HFFc6 (cell line): Measurements from ENCODE around the gene SLC13A5. TPM values are rescaled to one million over a fixed set of nuclear protein-coding genes. Genes with fewer than 3 reads are reported as not detected.

Source experiments
- DNase-seq: peaks from one replicate; pipeline ENCODE4 v3.0.0-alpha.2; 2018
- H3K27ac Mint-ChIP-seq: 2 replicates; pipeline ENCODE4 v1.8.0; 2020; ENCODE audit warnings: mild to moderate bottlenecking, mixed read lengths
- H3K27me3 Mint-ChIP-seq: 2 replicates; pipeline ENCODE4 v1.8.0; 2021; ENCODE audit warnings: mild to moderate bottlenecking, moderate library complexity, mixed read lengths; ENCODE audit not compliant: insufficient read depth
- H3K36me3 Mint-ChIP-seq: 2 replicates; pipeline ENCODE4 v1.8.0; 2021; ENCODE audit warnings: low read depth, mixed read lengths
- H3K4me1 Mint-ChIP-seq: 2 replicates; pipeline ENCODE4 v1.8.0; 2020; ENCODE audit warnings: low read depth, mixed read lengths
- H3K4me3 Mint-ChIP-seq: 2 replicates; pipeline ENCODE4 v1.8.0; 2020; ENCODE audit warnings: mild to moderate bottlenecking, moderate library complexity, mixed read lengths
- H3K9me3 Mint-ChIP-seq: 2 replicates; pipeline ENCODE4 v1.8.0; 2020; ENCODE audit warnings: mild to moderate bottlenecking, mixed read lengths
- total RNA-seq, 6 experiments: library from RNA; stranded (reverse); fragmentation: NEBNext Ultra II Directional; extraction: Animal tissue kit (Norgen Biotek cat#: 25700); gene quantifications; 2 replicates in 1 of 6; 3 replicates in 5 of 6; pipeline ENCODE4 v1.2.3, GENCODE V29; 2021
- TF ChIP-seq, protein P1 (sequence below): fragments of 200-600 bp; sonication (generic); IDR thresholded peaks from 2 replicates; pipeline ENCODE4 v1.5.0; 2021; ENCODE audit warnings: antibody characterized with exemption, mild to moderate bottlenecking

The SLC13A5 gene
- total RNA-seq, 6 experiments from 2014 or later, result not detected

DNA sequence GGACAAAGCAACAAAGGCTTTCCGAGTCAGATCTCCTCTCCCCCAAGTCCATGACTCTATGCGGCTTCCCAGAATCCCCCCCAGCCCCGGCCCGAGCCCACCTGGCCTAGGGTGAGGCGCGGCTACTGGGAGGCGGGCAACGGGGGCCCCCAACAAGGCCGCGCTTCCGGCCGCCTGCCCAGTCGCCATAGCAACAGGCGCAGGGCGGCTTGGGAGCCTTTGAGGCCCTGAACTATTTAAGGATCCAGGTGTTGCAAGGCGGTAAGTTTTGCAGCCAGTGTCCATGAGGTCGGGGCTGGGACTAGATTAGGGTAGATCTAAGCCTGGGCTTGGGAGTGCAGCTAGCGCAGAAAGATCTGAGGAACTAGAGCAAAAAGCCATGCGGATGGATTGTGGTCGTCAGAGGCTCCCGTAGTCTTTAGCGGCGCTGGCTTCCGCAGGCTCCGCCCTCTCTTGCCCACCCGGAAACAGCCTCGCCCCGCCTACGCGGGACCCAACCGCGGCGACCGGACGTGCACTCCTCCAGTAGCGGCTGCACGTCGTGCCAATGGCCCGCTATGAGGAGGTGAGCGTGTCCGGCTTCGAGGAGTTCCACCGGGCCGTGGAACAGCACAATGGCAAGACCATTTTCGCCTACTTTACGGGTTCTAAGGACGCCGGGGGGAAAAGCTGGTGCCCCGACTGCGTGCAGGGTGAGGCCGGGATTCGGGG, 72.5 kb downstream of the SLC13A5 start, which contains the start of the genes KIAA0753 and TXNDC17:
KIAA0753 (minus strand) TSS at position 176 of the 711 bp plus-strand sequence. CDS start 5,608 bp downstream, outside the sequence.
TXNDC17 (plus strand) TSS at position 525 of the 711 bp plus-strand sequence; CDS start at position 548, 23 bp downstream.
- Mint-ChIP-seq H3K27me3 (peaks cover 8% of the 10 kb centered on the region), H3K9me3 (no peaks in the 10 kb centered on the region), H3K4me3 (peak within 1 kb of the TSS; percentile 96), H3K36me3 (peaks cover 20% of the 10 kb centered on the region), H3K27ac (peak within 1 kb of the TSS; percentile 97), H3K4me1 (peaks cover 47% of the 10 kb centered on the region)
- DNase-seq, result peak; percentile 87
- TF ChIP-seq, protein P1, sequence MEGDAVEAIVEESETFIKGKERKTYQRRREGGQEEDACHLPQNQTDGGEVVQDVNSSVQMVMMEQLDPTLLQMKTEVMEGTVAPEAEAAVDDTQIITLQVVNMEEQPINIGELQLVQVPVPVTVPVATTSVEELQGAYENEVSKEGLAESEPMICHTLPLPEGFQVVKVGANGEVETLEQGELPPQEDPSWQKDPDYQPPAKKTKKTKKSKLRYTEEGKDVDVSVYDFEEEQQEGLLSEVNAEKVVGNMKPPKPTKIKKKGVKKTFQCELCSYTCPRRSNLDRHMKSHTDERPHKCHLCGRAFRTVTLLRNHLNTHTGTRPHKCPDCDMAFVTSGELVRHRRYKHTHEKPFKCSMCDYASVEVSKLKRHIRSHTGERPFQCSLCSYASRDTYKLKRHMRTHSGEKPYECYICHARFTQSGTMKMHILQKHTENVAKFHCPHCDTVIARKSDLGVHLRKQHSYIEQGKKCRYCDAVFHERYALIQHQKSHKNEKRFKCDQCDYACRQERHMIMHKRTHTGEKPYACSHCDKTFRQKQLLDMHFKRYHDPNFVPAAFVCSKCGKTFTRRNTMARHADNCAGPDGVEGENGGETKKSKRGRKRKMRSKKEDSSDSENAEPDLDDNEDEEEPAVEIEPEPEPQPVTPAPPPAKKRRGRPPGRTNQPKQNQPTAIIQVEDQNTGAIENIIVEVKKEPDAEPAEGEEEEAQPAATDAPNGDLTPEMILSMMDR, result no peak

DNA sequence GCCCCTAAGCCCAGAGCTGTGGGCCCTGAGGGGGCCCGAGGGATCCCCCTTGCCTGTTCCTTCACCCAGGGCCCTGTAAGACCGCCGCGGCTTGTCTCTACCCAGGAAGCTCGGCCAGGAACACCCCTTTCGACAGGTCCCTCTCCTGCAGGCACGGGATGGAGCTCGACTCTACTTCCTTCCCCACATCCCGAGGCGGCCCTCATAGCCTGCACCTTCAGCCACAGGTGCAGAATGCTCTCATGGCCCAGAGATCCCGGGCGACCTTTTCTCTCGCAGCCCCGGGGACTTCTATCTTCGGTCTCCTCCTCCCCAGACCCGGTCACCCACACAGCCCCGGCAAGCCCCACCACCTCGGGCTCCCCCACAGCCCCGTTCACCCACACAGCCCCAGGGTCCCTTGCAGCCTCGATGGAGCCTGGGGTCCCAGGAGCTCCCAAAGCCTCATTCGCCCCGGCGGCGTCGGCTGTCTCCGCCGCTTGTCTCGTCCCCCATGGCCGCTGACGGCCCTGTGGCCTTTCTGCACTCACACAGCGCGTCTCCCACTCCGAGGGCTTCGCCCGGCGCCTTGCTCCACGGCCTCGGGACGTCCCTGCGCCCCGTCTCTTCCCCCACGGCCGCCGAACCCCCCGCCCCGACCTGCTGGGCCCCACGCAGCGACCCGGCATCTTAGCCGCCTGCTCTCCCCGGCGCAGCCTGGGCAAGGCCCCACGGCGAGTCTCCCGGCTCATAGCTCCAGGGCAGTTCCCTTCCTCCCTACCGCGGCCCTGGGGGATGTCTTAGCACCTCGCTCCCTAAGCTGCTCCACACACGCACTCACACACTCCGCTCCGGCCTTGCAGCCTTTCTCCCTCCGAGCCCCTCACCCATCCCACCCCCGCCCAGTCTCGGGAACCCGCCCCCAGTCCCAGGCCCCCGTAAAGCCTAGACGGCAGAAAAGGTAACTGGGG, 73.3 kb downstream of the SLC13A5 start:
- H3K36me3 Mint-ChIP-seq, result peaks cover 23% of the 10 kb centered on the region

DNA sequence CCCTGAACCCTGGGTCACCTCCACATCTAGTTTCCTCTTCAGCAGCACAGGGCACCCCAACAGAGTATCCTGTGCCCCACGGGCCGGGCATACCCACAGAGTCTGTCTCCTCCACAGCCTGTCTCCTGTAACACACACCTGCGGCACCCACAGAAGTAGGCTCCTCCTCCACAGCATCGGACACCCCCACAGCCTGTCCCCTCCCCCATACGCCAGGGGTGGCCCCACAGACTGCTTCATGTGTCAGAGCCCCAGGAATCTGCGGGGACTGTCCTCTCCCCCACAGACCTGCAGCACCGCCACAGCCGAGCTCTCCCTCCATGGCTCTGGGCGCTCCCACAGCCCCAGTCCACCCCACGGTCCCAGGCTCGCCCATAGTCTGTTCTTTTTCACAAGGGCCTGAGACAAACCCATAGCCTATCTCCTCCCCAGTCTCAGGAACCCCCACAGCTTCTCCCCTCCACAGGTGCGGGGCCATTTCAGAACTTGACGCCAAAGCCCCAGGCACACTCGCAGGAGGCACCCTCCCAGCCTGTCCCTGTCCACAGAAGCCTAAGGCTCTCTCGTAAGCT, 74.1 kb downstream of the SLC13A5 start:
- Mint-ChIP-seq H3K27me3 (peaks cover 8% of the 10 kb centered on the region), H3K36me3 (peaks cover 23% of the 10 kb centered on the region), H3K4me1 (peaks cover 38% of the 10 kb centered on the region), H3K27ac (peak overlapping the region; percentile 97), H3K9me3 (no peaks in the 10 kb centered on the region), H3K4me3 (peak overlapping the region; percentile 96)
- no peak for DNase-seq
- TF ChIP-seq, protein P1, result no peak

More for the DNA sequence above, 73.3 kb downstream of the SLC13A5 start:
- H3K27me3 Mint-ChIP-seq, result peaks cover 8% of the 10 kb centered on the region
- H3K4me3 Mint-ChIP-seq, result peak overlapping the region; percentile 96
- no peaks in the 10 kb centered on the region for H3K9me3 Mint-ChIP-seq
- H3K4me1 Mint-ChIP-seq, result peaks cover 42% of the 10 kb centered on the region
- peak overlapping the region; percentile 97 for H3K27ac Mint-ChIP-seq
- DNase-seq, result peak; percentile 41
- TF ChIP-seq, protein P1, result no peak

DNA sequence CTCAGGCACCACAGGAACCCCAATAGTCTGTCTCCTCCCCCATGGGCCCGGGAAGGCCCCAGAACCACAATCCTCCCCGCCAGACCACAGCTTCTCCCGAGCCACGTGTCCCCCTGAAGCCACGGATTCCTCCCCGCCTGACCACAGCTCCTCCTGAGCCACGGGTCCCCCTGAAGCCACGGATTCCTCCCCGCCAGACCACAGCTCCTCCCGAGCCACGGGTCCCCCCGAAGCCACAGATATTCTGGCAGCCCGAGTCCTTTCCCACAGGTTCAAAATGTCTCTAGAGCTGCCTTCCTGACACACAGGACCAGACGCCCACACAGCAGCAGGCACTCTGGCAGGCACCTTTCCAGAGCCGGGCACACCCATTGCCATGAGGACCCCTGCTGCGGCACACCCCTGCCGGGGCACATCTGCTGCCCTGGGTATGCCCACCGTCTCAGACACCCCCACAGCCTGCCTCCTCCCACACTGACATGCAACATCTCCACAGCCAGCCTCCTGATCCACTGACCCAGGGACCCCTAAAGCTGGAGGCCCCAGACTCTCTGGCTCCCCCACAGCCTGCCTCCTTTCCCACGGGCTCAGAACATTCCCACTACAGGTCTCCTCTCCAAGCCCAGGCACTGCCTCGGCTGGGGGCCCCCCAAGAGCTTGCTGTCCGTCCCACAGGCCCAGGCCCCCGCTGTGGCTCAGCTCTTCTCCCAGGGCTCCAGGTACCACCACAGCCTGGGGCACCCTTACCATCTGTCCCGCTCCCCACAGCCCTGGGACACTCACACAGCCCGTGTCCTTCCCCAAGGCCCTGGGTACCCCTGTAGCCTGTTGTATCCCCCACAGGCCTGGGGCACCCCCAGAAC, 74.9 kb downstream of the SLC13A5 start:
- peak overlapping the region; percentile 97 for H3K27ac Mint-ChIP-seq
- H3K36me3 Mint-ChIP-seq, result peaks cover 28% of the 10 kb centered on the region

More for the DNA sequence above, 74.9 kb downstream of the SLC13A5 start:
- no peaks in the 10 kb centered on the region for H3K9me3 Mint-ChIP-seq
- peaks cover 30% of the 10 kb centered on the region for H3K4me1 Mint-ChIP-seq
- DNase-seq, result no peak
- TF ChIP-seq, protein P1, result no peak
- H3K4me3 Mint-ChIP-seq, result peak overlapping the region; percentile 96
- peaks cover 8% of the 10 kb centered on the region for H3K27me3 Mint-ChIP-seq
